ENCODE results near the gene EXOSC1. TPM values are rescaled to one million over a fixed set of nuclear protein-coding genes. Genes with fewer than 3 reads are reported as not detected.
A peak's percentile ranks its signal among the peaks of the same experiment; 100 is the strongest.

EXOSC1 gene
- total and polyA plus RNA-seq, 2 of the 13 experiments (the other 11 are each of a cell fraction or from before 2014, with no cell fraction given), result 36.3 to 39.9 TPM

DNA sequence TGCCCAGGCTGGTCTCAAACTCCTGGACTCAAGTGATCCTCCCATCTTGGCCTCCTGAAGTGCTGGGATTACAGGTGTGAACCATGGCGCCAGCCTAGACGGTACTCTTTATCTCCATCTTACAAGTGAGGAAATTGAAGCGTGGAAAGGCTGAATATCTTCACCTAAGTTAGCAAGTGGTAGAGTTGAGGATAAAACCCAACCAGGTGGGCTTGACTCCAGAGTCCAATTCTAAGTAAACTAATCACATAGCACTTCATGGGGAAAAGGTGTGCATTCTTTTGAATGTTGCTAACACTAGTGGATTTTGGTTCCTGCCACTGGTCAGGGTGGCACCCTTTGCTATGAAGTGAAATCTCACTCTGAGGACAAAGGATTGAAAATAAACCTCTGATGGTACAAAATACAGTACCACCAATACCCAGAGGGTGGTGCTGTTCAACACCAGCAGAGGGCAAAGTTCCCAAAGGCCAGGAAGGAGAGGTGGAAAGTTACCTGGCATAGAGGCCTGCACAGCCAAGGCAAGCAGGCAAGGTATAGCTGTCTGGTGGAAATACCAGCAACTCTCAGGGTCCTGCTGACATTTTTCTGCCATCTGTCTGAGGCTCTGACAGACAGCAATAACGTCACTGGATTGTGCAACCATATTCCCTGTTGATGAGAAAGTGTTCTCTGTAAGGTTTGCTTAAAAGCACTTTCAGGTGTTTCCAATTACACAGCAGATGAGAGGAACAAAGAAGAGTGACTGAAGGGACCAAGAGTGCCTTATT is 17.7 kb upstream of the EXOSC1 start (continued):
- TF ChIP-seq, protein P1, sequence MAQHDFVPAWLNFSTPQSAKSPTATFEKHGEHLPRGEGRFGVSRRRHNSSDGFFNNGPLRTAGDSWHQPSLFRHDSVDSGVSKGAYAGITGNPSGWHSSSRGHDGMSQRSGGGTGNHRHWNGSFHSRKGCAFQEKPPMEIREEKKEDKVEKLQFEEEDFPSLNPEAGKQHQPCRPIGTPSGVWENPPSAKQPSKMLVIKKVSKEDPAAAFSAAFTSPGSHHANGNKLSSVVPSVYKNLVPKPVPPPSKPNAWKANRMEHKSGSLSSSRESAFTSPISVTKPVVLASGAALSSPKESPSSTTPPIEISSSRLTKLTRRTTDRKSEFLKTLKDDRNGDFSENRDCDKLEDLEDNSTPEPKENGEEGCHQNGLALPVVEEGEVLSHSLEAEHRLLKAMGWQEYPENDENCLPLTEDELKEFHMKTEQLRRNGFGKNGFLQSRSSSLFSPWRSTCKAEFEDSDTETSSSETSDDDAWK (CRISPR knock-in tag; IDR thresholded peaks at IDR 0.05), result no peak
- TF ChIP-seq, protein P2, sequence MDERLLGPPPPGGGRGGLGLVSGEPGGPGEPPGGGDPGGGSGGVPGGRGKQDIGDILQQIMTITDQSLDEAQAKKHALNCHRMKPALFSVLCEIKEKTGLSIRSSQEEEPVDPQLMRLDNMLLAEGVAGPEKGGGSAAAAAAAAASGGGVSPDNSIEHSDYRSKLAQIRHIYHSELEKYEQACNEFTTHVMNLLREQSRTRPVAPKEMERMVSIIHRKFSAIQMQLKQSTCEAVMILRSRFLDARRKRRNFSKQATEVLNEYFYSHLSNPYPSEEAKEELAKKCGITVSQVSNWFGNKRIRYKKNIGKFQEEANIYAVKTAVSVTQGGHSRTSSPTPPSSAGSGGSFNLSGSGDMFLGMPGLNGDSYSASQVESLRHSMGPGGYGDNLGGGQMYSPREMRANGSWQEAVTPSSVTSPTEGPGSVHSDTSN (CRISPR knock-in tag; IDR thresholded peaks at IDR 0.05), result peak; percentile 57; the same call in 1 of the 2 replicates
- TF ChIP-seq THAP11 (CRISPR knock-in tag; IDR thresholded peaks at IDR 0.05) (peak; percentile 57), ZNF558 (CRISPR knock-in tag; IDR thresholded peaks at IDR 0.05; ENCODE audit: borderline replicate concordance) (no peak), ZBTB20 (CRISPR knock-in tag; IDR thresholded peaks at IDR 0.05; ENCODE audit: borderline replicate concordance, low read depth) (0 out of 2 replicates have a peak, but pooled peaks have one; percentile 19), XRCC5 (optimal IDR thresholded peaks at IDR 0.05; ENCODE audit: low read length) (peak; percentile 91), BORCS8-MEF2B (CRISPR knock-in tag; IDR thresholded peaks at IDR 0.05) (peak; percentile 78), ZSCAN21 (CRISPR knock-in tag; IDR thresholded peaks at IDR 0.05; ENCODE audit: borderline replicate concordance) (peak; percentile 25; the same call in 1 of the 2 replicates), ZNF749 (CRISPR knock-in tag; IDR thresholded peaks at IDR 0.05; ENCODE audit: borderline replicate concordance) (peak; percentile 68; the same call in 1 of the 2 replicates), ZNF331 (CRISPR knock-in tag; IDR thresholded peaks at IDR 0.05) (peak; percentile 65; the same call in 1 of the 2 replicates), CEBPB (IDR thresholded peaks at IDR 0.05; ENCODE audit: borderline replicate concordance, low read depth, low read length) (peak; percentile 92), TMF1 (CRISPR knock-in tag; IDR thresholded peaks at IDR 0.05; ENCODE audit: low read depth) (no peak), SOX13 (IDR thresholded peaks at IDR 0.05) (no peak), SOX13 (CRISPR knock-in tag; conservative IDR thresholded peaks at IDR 0.05 in 1 of 2, IDR thresholded peaks at IDR 0.05 in 1 of 2) (peak in 1 of 2 experiments; percentile 28; a peak in 1 of 4 replicates), LCORL (IDR thresholded peaks at IDR 0.05) (no peak), LCORL (CRISPR knock-in tag; IDR thresholded peaks at IDR 0.05) (peak; percentile 46; the same call in 1 of the 2 replicates), ZNF703 (CRISPR knock-in tag; IDR thresholded peaks at IDR 0.05; ENCODE audit: borderline replicate concordance) (no peak)
- TF ChIP-seq, protein P3, sequence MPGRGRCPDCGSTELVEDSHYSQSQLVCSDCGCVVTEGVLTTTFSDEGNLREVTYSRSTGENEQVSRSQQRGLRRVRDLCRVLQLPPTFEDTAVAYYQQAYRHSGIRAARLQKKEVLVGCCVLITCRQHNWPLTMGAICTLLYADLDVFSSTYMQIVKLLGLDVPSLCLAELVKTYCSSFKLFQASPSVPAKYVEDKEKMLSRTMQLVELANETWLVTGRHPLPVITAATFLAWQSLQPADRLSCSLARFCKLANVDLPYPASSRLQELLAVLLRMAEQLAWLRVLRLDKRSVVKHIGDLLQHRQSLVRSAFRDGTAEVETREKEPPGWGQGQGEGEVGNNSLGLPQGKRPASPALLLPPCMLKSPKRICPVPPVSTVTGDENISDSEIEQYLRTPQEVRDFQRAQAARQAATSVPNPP (CRISPR knock-in tag; IDR thresholded peaks at IDR 0.05), result no peak
- TF ChIP-seq, protein P4, sequence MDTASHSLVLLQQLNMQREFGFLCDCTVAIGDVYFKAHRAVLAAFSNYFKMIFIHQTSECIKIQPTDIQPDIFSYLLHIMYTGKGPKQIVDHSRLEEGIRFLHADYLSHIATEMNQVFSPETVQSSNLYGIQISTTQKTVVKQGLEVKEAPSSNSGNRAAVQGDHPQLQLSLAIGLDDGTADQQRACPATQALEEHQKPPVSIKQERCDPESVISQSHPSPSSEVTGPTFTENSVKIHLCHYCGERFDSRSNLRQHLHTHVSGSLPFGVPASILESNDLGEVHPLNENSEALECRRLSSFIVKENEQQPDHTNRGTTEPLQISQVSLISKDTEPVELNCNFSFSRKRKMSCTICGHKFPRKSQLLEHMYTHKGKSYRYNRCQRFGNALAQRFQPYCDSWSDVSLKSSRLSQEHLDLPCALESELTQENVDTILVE (CRISPR knock-in tag; IDR thresholded peaks at IDR 0.05), result 0 out of 2 replicates have a peak, but pooled peaks have one; percentile 31
- TF ChIP-seq, protein P5, sequence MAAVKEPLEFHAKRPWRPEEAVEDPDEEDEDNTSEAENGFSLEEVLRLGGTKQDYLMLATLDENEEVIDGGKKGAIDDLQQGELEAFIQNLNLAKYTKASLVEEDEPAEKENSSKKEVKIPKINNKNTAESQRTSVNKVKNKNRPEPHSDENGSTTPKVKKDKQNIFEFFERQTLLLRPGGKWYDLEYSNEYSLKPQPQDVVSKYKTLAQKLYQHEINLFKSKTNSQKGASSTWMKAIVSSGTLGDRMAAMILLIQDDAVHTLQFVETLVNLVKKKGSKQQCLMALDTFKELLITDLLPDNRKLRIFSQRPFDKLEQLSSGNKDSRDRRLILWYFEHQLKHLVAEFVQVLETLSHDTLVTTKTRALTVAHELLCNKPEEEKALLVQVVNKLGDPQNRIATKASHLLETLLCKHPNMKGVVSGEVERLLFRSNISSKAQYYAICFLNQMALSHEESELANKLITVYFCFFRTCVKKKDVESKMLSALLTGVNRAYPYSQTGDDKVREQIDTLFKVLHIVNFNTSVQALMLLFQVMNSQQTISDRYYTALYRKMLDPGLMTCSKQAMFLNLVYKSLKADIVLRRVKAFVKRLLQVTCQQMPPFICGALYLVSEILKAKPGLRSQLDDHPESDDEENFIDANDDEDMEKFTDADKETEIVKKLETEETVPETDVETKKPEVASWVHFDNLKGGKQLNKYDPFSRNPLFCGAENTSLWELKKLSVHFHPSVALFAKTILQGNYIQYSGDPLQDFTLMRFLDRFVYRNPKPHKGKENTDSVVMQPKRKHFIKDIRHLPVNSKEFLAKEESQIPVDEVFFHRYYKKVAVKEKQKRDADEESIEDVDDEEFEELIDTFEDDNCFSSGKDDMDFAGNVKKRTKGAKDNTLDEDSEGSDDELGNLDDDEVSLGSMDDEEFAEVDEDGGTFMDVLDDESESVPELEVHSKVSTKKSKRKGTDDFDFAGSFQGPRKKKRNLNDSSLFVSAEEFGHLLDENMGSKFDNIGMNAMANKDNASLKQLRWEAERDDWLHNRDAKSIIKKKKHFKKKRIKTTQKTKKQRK (IDR thresholded peaks at IDR 0.05; ENCODE audit: low read length), result no peak

Measured in HepG2 (cell line).